A549 (cell line): Measurements from ENCODE around the gene CUL4B. TPM values are rescaled to one million over a fixed set of nuclear protein-coding genes. Genes with fewer than 3 reads are reported as not detected.
A peak's percentile ranks its signal among the peaks of the same experiment; 100 is the strongest.

ENCODE experiments used
- ATAC-seq, 2 experiments: fragments of 200-7000 bp in 1 of 2; fragments of >200 bp in 1 of 2; cut with Nextera tagmentation in 1 of 2; cut with Tn5 transposase in 1 of 2; 3 replicates each; pipeline versions ENCODE4 v1.8.0 to v1.9.1; 2018 to 2020; ENCODE audit warnings: mild to moderate bottlenecking in 1 of 2, moderate library complexity in 1 of 2
- CTCF ChIA-PET: fragments of 300-600 bp; sonication (Branson Sonifier 250); formaldehyde crosslinking; extraction: SDS; loops from one replicate; lab custom pipeline; 2021; ENCODE audit warnings: antibody characterized with exemption, inconsistent platforms; lab: Yijun Ruan, JAX
- POLR2A ChIA-PET: fragments of 350-600 bp; formaldehyde crosslinking; extraction: SDS; loops from one replicate; lab custom pipeline; 2021; ENCODE audit warnings: antibody characterized with exemption, inconsistent platforms; lab: Yijun Ruan, JAX
- DNase-seq, 2 experiments: peaks; one replicate each; pipeline versions ENCODE4 v3.0.0 to v3.0.0-alpha.2; 2011 to 2016; ENCODE audit warnings: low read depth in 1 of 2, low spot score in 1 of 2
- FAIRE-seq: peaks from 2 replicates; lab custom pipeline; 2011; peaks lifted over from hg19 to GRCh38; lab: Jason Lieb, UNC
- H3K27ac ChIP-seq, 2 experiments: fragments of >200 bp; sonication (Bioruptor Twin); formaldehyde crosslinking; 3 replicates each; pipeline ENCODE4 v1.5.1; 2016 to 2017
- H3K4me1 ChIP-seq: fragments of >200 bp; sonication (Bioruptor Twin); formaldehyde crosslinking; 3 replicates; pipeline ENCODE4 v1.6.1; 2016
- H3K4me2 ChIP-seq: fragments of >200 bp; sonication (Bioruptor Twin); formaldehyde crosslinking; 3 replicates; pipeline ENCODE4 v1.6.1; 2016
- H3K4me3 ChIP-seq: fragments of >200 bp; sonication (Bioruptor Twin); formaldehyde crosslinking; 3 replicates; pipeline ENCODE4 v1.5.1; 2016
- H3K9me3 ChIP-seq: fragments of >200 bp; sonication (Bioruptor Twin); formaldehyde crosslinking; 3 replicates; pipeline ENCODE4 v1.6.1; 2016
- CBX8 ChIP-seq: fragments of 200-600 bp; sonication (generic); IDR thresholded peaks from 2 replicates; pipeline ENCODE4 v1.6.1; 2016
- CEBPB ChIP-seq, 2 experiments: fragments of >200 bp in 1 of 2; sonication (Bioruptor Twin) in 1 of 2; formaldehyde crosslinking in 1 of 2; IDR thresholded peaks; 2 replicates each; pipeline ENCODE4 v1.6.1; 2012 to 2016
- CHD2 ChIP-seq: fragments of 150-350 bp; IDR thresholded peaks from 2 replicates; pipeline ENCODE4 v1.6.1; 2014; ENCODE audit warnings: low read length; ENCODE audit not compliant: partially characterized antibody
- CHD4 ChIP-seq: fragments of 200-600 bp; sonication (generic); IDR thresholded peaks from 2 replicates; pipeline ENCODE4 v1.6.1; 2016; ENCODE audit warnings: antibody characterized with exemption, mild to moderate bottlenecking, borderline replicate concordance
- EHMT2 ChIP-seq: fragments of 200-600 bp; sonication (generic); IDR thresholded peaks from 2 replicates; pipeline ENCODE4 v1.6.1; 2016; ENCODE audit warnings: antibody characterized with exemption, low read depth, mild to moderate bottlenecking, moderate library complexity
- EP300 ChIP-seq, 2 experiments: fragments of >200 bp; sonication (Bioruptor Twin); formaldehyde crosslinking; IDR thresholded peaks; 2 replicates in 1 of 2; 3 replicates in 1 of 2; pipeline ENCODE4 v1.6.1; 2016 to 2017
- ESRRA ChIP-seq: fragments of 150-350 bp; IDR thresholded peaks from 2 replicates; pipeline ENCODE4 v1.6.1; 2014; ENCODE audit warnings: mild to moderate bottlenecking, low read length, borderline replicate concordance
- FOSB ChIP-seq: fragments of 250-450 bp; sonication (Bioruptor Pico); IDR thresholded peaks from 2 replicates; pipeline ENCODE4 v1.5.0; 2020; ENCODE audit warnings: mild to moderate bottlenecking, moderate library complexity
- FOXS1 ChIP-seq: fragments of 250-450 bp; sonication (Bioruptor Pico); IDR thresholded peaks from 2 replicates; pipeline ENCODE4 v1.5.0; 2020; ENCODE audit warnings: mild to moderate bottlenecking, moderate library complexity
- GATA3 ChIP-seq: IDR thresholded peaks from 2 replicates; pipeline ENCODE4 v1.6.1; 2012; ENCODE audit warnings: borderline replicate concordance
- HDAC2 ChIP-seq: fragments of 200-600 bp; sonication (generic); IDR thresholded peaks from 2 replicates; pipeline ENCODE4 v1.6.1; 2016
- HEYL ChIP-seq: fragments of 250-450 bp; sonication (Bioruptor Pico); IDR thresholded peaks from 2 replicates; pipeline ENCODE4 v1.8.0; 2021; ENCODE audit warnings: mild to moderate bottlenecking, moderate library complexity
- HOXB5 ChIP-seq: fragments of 250-450 bp; sonication (Bioruptor Pico); IDR thresholded peaks from 2 replicates; pipeline ENCODE4 v1.5.0; 2020; ENCODE audit warnings: mild to moderate bottlenecking, moderate library complexity
- JUNB ChIP-seq: fragments of >200 bp; sonication (Bioruptor Twin); formaldehyde crosslinking; IDR thresholded peaks from 2 replicates; pipeline ENCODE4 v1.6.1; 2016
- MYC ChIP-seq: IDR thresholded peaks from 2 replicates; pipeline ENCODE4 v1.6.1; 2012; ENCODE audit warnings: mild to moderate bottlenecking, inconsistent platforms, low read length, improper control_type of control experiment, borderline replicate concordance
- NPAS2 ChIP-seq: fragments of 250-450 bp; sonication (Bioruptor Pico); IDR thresholded peaks from 2 replicates; pipeline ENCODE4 v1.8.0; 2022; ENCODE audit warnings: mild to moderate bottlenecking, moderate library complexity, borderline replicate concordance
- POLR2A ChIP-seq: IDR thresholded peaks from 2 replicates; pipeline ENCODE4 v1.6.1; 2012; ENCODE audit warnings: mild to moderate bottlenecking, low read length
- RAD21 ChIP-seq, 2 experiments: fragments of >200 bp in 1 of 2; sonication (Bioruptor Twin) in 1 of 2; formaldehyde crosslinking in 1 of 2; IDR thresholded peaks in 1 of 2; conservative IDR thresholded peaks in 1 of 2; 2 replicates in 1 of 2; 3 replicates in 1 of 2; pipeline ENCODE4 v1.6.1; 2012 to 2018; ENCODE audit warnings: inconsistent platforms in 1 of 2
- RARB ChIP-seq: fragments of 250-450 bp; sonication (Bioruptor Pico); IDR thresholded peaks from 2 replicates; pipeline ENCODE4 v1.8.0; 2021; ENCODE audit warnings: mild to moderate bottlenecking, moderate library complexity
- RFX5 ChIP-seq: fragments of 450-650 bp; IDR thresholded peaks from 2 replicates; pipeline ENCODE4 v1.7.1; 2014; ENCODE audit warnings: antibody characterized with exemption, mild to moderate bottlenecking, moderate library complexity
- SMC3 ChIP-seq: fragments of >200 bp; sonication (Bioruptor Twin); formaldehyde crosslinking; IDR thresholded peaks from 3 replicates; pipeline ENCODE4 v1.6.1; 2018; ENCODE audit warnings: inconsistent platforms
- ZFP36 ChIP-seq: fragments of 450-650 bp; IDR thresholded peaks from 2 replicates; pipeline ENCODE4 v1.6.1; 2014; ENCODE audit warnings: borderline replicate concordance; ENCODE audit not compliant: partially characterized antibody
- WGBS: methylation state at CpG from one replicate; pipeline ENCODE4 v1.1.6; 2017; ENCODE audit errors: missing lambda C conversion rate; 5-methylcytosine and 5-hydroxymethylcytosine counted together
- polyA plus RNA-seq, 4 experiments: library from polyadenylated mRNA; depleted of rRNA in 3 of 4; stranded (reverse); fragments of >200 nt; fragmentation: RNase III in 1 of 4; extraction: RNeasy Plus Mini Kit Qiagen cat#74134 plus additional on column Dnase treatment in 1 of 4; gene quantifications; 2 replicates in 3 of 4; 3 replicates in 1 of 4; pipeline ENCODE4 v1.2.3, GENCODE V29; 2011 to 2017
- TF ChIP-seq, protein P1 (sequence below): fragments of 450-650 bp; IDR thresholded peaks from 2 replicates; pipeline ENCODE4 v1.6.1; 2014; ENCODE audit warnings: antibody characterized with exemption
- TF ChIP-seq, protein P2 (sequence below): IDR thresholded peaks from 2 replicates; pipeline ENCODE4 v1.6.1; 2012
- TF ChIP-seq, protein P3 (sequence below): fragments of 150-350 bp; IDR thresholded peaks from 2 replicates; pipeline ENCODE4 v1.6.1; 2014; ENCODE audit warnings: low read depth, mild to moderate bottlenecking, low read length
- TF ChIP-seq, protein P4 (sequence below): fragments of >200 bp; sonication (Bioruptor Twin); formaldehyde crosslinking; IDR thresholded peaks from 3 replicates; pipeline ENCODE4 v1.6.1; 2016

The CUL4B gene
- polyA plus RNA-seq, 2 of the 4 experiments (the other 2 are of a cell fraction), result 36.7 to 55.0 TPM

DNA sequence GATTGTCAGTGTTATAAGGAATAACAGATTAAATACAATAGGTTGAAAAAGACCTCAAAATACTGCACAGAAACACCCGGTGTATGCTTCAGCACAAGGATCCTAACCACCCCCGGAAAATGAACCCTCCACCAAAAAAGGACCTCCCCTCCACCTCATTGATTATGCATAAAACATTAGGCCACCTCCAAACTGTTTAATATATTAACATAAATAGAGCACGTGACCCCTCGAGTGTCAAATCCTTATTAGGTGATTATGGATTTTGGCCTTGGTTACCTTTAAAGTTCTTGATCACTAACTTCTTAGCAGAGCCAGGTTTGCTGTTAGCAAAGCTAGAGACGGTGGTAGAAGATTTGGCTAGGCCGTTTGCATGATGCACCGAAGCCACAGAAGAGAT, 958 bp downstream of the CUL4B start:
- FAIRE-seq, result no peak

DNA sequence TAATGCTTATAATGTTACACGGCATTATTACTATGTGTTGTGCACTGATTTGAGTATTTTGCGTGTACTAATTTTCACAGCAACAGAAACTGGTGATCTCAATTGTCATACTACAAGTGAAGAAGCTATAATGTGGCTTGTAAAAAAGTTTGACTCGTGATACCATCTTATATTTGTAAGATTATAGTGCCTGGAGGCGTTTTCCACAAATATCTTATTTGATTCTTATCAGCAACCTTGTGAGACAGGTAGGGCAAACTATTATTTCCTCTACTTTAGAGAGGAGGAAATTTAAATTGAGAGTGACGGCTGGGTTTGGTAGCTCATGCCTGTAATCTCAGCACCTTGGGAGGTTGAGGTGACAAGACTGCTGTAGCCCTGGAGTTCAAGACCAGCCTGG, 4.5 kb downstream of the CUL4B start:
- Histone ChIP-seq H3K27ac (no peak overlapping the region), H3K4me1 (peaks cover 34% of the 10 kb centered on the region; the same call in 2 of the 3 replicates), H3K9me3 (no peaks in the 10 kb centered on the region), H3K4me3 (no peak overlapping the region), H3K4me2 (no peak overlapping the region)
- no peak for DNase-seq
- POLR2A ChIA-PET, result no interaction called here
- FAIRE-seq, result no peak
- no peak for ATAC-seq
- CTCF ChIA-PET, result interaction anchor here (0.6 kb wide), 1 partner anchor 42 kb away, joined by 4 read pairs; no protein-coding TSS in a partner anchor
- TF ChIP-seq EP300 (IDR thresholded peaks at IDR 0.05) (no peak), FOSB (CRISPR knock-in tag) (no peak), ZFP36 (no peak), EHMT2 (no peak), MYC (no peak), RAD21 (conservative IDR thresholded peaks at IDR 0.05 in 1 of 2, IDR thresholded peaks at IDR 0.05 in 1 of 2) (no peak), POLR2A (no peak), HEYL (CRISPR knock-in tag) (no peak)
- WGBS, result 84% methylated on average over 5 of the region's 5 CpGs

More for the DNA sequence above, 958 bp downstream of the CUL4B start:
- H3K4me2 ChIP-seq, result peak overlapping the region; percentile 78
- peak overlapping the region; percentile 88 for H3K4me3 ChIP-seq
- CTCF ChIA-PET, result interaction anchor here (0.9 to 2.1 kb wide), 3 partner anchors 9 to 104 kb away, joined by 3 to 6 read pairs (median 4); no protein-coding TSS in a partner anchor
- TF ChIP-seq, protein P1, sequence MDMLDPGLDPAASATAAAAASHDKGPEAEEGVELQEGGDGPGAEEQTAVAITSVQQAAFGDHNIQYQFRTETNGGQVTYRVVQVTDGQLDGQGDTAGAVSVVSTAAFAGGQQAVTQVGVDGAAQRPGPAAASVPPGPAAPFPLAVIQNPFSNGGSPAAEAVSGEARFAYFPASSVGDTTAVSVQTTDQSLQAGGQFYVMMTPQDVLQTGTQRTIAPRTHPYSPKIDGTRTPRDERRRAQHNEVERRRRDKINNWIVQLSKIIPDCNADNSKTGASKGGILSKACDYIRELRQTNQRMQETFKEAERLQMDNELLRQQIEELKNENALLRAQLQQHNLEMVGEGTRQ, result peak; percentile 37; the same call in 1 of the 2 replicates
- no peak for TF ChIP-seq FOSB (CRISPR knock-in tag)
- POLR2A ChIA-PET, result interaction anchor here (1.9 to 2.6 kb wide), 3 partner anchors 9 to 175 kb away, joined by 11 to 61 read pairs (median 27); partner anchors contain the start of gene MCTS1
- DNase-seq (no peak), ATAC-seq (no peak)
- H3K4me1 ChIP-seq, result peaks cover 32% of the 10 kb centered on the region
- under 1% methylated on average over 7 of the region's 7 CpGs for WGBS
- H3K27ac ChIP-seq, result peak overlapping the region; percentile 99 to 100
- H3K9me3 ChIP-seq, result no peaks in the 10 kb centered on the region

DNA sequence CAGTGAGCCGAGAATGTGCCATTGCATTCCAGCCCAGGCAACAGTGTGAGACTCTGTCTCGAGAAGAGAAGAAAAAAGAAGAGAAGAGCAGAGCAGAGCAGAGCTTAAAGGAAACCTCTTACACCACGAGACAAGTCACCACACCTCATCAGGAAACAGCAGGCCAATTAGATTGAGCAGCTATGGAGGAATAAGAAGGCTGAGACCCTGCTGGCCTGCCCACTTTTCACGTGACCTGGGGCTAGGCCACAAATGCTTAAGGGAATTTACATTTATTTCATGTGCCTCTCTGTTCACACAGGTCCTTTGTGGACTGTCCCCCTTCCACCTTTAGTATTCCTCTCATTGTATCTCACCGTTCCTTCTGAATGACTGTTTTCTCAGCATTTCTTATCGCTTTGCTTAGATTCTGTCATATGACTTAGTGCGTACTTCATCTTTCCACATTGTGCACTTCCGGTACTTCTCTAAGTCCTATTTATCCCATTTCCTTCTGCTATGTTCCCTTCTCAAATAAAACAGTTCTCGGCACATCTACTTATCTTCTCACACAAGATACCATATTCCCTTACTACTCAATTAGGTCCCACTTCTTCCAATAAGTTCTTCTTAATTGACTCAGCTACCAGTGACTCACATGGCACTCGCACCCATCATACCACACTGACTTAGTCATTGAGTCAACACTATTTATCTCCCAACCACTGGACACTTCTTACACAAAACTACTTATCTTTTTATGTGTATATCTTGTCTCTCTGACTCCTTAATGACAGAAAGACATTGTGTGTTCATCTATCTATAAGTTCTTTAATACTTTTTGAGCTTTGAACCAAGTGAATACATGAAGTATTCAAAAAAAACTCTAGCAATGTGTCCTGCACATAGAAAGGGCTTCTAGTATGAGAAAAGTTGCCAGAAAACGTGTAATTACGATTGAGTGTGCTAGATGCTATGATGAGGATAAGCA, 11.0 kb downstream of the CUL4B start:
- Histone ChIP-seq H3K4me3 (peak overlapping the region; percentile 25; the same call in 1 of the 3 replicates), H3K4me1 (peaks cover 40% of the 10 kb centered on the region), H3K27ac (peak overlapping the region; percentile 92 to 94), H3K9me3 (no peaks in the 10 kb centered on the region), H3K4me2 (peak overlapping the region; percentile 64)
- FAIRE-seq, result peak; percentile 100
- ChIA-PET POLR2A (interaction anchor here (1.1 to 3.5 kb wide), 4 partner anchors 9 to 185 kb away, joined by 3 to 27 read pairs (median 4); partner anchors contain the start of genes CUL4B and MCTS1), CTCF (interaction anchor here (1.2 to 1.4 kb wide), 2 partner anchors 11 to 220 kb away, joined by 3 to 6 read pairs; partner anchors contain the start of gene CUL4B)
- peak; percentile 73 to 88 for DNase-seq
- peak; percentile 97 to 100 for ATAC-seq
- 25% methylated on average over 12 of the region's 12 CpGs for whole genome bisulfite sequencing
- TF ChIP-seq SMC3 (0 out of 3 replicates have a peak, but pooled peaks have one; percentile 11), JUNB (peak; percentile 96), RAD21 (conservative IDR thresholded peaks at IDR 0.05 in 1 of 2, IDR thresholded peaks at IDR 0.05 in 1 of 2) (peak in 1 of 2 experiments; percentile 12; a peak in 1 of 5 replicates), RFX5 (peak; percentile 53; the same call in 1 of the 2 replicates), CEBPB (IDR thresholded peaks at IDR 0.05) (0 out of 4 replicates have a peak, but pooled peaks of 1 of the 2 experiments have one; percentile 37), GATA3 (peak; percentile 88), HDAC2 (no peak), RARB (CRISPR knock-in tag) (no peak), CBX8 (no peak), CHD4 (no peak), CHD2 (no peak), FOXS1 (CRISPR knock-in tag) (peak; percentile 72; the same call in 1 of the 2 replicates), HOXB5 (CRISPR knock-in tag) (peak; percentile 58; the same call in 1 of the 2 replicates), NPAS2 (CRISPR knock-in tag) (no peak), ESRRA (no peak)
- TF ChIP-seq, protein P2, sequence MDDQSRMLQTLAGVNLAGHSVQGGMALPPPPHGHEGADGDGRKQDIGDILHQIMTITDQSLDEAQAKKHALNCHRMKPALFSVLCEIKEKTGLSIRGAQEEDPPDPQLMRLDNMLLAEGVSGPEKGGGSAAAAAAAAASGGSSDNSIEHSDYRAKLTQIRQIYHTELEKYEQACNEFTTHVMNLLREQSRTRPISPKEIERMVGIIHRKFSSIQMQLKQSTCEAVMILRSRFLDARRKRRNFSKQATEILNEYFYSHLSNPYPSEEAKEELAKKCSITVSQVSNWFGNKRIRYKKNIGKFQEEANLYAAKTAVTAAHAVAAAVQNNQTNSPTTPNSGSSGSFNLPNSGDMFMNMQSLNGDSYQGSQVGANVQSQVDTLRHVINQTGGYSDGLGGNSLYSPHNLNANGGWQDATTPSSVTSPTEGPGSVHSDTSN, result no peak
- TF ChIP-seq, protein P1, result peak; percentile 26; the same call in 1 of the 2 replicates
- TF ChIP-seq, protein P3, sequence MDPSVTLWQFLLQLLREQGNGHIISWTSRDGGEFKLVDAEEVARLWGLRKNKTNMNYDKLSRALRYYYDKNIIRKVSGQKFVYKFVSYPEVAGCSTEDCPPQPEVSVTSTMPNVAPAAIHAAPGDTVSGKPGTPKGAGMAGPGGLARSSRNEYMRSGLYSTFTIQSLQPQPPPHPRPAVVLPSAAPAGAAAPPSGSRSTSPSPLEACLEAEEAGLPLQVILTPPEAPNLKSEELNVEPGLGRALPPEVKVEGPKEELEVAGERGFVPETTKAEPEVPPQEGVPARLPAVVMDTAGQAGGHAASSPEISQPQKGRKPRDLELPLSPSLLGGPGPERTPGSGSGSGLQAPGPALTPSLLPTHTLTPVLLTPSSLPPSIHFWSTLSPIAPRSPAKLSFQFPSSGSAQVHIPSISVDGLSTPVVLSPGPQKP, result no peak
- TF ChIP-seq, protein P4, sequence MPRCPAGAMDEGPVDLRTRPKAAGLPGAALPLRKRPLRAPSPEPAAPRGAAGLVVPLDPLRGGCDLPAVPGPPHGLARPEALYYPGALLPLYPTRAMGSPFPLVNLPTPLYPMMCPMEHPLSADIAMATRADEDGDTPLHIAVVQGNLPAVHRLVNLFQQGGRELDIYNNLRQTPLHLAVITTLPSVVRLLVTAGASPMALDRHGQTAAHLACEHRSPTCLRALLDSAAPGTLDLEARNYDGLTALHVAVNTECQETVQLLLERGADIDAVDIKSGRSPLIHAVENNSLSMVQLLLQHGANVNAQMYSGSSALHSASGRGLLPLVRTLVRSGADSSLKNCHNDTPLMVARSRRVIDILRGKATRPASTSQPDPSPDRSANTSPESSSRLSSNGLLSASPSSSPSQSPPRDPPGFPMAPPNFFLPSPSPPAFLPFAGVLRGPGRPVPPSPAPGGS, result 0 out of 3 replicates have a peak, but pooled peaks have one; percentile 16
